ENCODE results near the gene DNAJB8.

Gene DNAJB8

GRCh38 chr3:128415200-128415772 lies 51.4 kb downstream of the DNAJB8 start:
- DNase-seq (ENCODE audit: extremely low read depth, low read depth), result no peak
- no peak for TF ChIP-seq CTCF (IDR thresholded peaks at IDR 0.05; ENCODE audit: low read depth, low read length)

- no peak for DNase-seq (ENCODE audit: extremely low read depth, low read depth)
- no peak for TF ChIP-seq CTCF (IDR thresholded peaks at IDR 0.05; ENCODE audit: low read depth, low read length)
Observed at GRCh38 chr3:128413413-128414205, 53.1 kb downstream of the DNAJB8 start.

- no peak for DNase-seq (ENCODE audit: extremely low read depth, low read depth)
- TF ChIP-seq CTCF (IDR thresholded peaks at IDR 0.05; ENCODE audit: low read depth, low read length), result no peak
Observed at GRCh38 chr3:128413003-128413370, 53.7 kb downstream of the DNAJB8 start.

Data from AG09319 (cell line).